ENCODE data around the gene BMPR1A.
"Not testable (repeated sequence)": the region's sequence is repeated elsewhere in the genome, so short reads cannot be mapped to it uniquely, and the experiment has no call there.

BMPR1A gene

DNA sequence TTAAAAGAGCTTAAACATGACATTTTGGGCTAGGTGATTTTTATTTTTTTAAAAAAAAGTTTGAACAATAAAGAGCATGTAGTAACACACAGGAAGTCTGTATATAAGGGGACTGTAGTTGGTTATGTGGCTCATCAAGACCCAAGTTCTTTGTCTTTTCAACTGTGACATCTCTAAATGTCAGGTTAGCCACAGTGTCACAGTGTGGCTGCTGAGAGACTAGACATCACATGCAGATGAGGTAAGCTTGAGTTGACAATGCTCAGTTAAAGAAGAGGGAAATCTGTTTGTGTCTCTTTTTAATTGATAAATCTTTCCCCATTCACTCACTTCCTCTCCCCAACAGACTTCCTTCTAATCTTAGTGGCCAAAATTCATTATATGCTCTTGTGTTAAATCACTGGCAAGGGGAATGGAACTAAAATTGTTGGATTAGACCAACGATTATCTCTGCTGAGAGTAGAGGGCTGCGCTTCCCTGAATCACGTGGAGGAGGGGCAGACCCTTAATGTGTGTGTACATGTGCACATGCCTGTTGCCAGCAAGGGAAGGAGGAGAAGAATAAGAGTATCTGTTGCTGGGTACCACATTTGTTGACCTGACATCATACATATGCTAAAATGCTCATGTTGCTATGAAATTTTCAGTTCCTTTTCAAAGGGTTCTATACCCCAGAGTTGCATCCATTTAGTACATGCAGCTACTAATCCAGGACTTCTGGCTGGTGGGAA lies 122.7 kb downstream of the BMPR1A start:
- no peak for DNase-seq (ENCODE audit: low read depth, low spot score)

DNA sequence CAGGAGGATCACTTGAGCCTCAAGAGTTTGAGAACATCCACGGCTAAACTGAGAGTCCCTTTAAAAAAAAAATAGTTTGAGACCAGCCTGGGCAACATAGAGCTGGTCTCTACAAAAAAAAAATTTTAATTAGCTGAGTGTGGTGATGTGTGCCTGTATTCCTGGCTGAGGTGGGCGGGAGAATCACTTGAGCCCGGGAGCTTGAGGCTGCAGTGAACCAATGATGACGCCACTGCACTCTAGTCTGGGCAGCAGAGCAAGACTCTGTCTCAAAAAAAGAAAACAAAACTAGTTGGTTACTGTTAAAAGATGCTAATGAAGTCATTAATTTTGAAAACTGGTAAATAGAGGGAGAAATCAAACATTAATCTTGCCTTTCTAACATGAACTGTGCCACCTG lies 124.6 kb downstream of the BMPR1A start:
- DNase-seq (ENCODE audit: low read depth, low spot score): no peak

GRCh38 chr10:86888585-86889381 lies 132.4 kb downstream of the BMPR1A start:
- no peak for DNase-seq (ENCODE audit: low read depth, low spot score)

DNA sequence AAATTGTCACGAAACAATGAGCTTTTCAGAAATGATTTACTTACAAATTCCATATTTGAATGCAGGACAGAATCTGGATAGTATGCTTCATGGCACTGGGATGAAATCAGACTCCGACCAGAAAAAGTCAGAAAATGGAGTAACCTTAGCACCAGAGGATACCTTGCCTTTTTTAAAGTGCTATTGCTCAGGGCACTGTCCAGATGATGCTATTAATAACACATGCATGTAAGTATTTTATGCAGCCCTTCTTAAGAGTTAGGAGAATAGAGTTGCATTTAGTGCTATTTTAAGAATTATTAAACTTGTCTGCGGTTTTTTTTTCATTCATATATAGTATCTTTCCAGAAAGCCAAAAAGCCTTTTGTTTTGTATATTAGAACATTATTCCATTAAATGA lies 133.6 kb downstream of the BMPR1A start:
- no peak for DNase-seq (ENCODE audit: low read depth, low spot score)

DNA sequence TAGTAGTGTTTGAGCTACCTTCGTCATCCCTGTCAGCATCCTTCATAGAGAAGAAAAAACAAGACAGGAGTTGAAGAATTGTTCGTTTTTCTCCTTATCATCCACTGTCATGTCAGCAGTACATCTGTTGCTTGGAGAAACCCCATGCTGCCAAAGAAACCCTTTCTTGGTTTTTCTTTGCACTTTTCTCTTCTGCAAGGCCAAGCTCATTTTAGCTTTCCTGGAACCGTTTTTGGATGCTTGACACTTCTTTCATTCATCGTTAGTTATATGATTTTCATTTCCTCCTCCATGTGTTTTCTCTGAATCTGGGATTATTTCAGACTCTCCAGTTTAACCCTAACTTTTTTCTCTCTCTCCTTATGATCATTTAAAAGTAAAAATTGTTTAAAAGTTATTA lies 142.1 kb downstream of the BMPR1A start:
- no peak for DNase-seq (ENCODE audit: low read depth, low spot score)

DNA sequence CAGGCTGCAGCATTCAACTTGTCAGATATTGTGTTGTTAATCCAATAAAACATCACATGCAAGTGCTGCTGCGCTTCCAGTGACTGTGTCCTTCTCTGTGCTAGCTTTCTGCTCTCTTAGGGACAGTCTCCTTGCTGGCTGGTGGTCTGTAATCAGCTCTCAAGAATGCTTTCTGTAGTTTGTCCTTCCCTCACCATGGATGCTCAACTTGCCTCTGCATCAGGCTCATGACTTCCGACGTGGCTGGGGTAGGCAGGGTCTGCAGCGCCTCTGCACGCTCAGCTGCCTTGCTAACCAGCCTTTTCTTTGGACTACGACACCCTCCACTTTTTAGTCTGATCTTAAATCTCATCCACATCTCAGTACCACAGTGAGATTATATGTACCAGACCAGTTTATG lies 142.7 kb downstream of the BMPR1A start:
- DNase-seq (ENCODE audit: low read depth, low spot score): no peak

DNA sequence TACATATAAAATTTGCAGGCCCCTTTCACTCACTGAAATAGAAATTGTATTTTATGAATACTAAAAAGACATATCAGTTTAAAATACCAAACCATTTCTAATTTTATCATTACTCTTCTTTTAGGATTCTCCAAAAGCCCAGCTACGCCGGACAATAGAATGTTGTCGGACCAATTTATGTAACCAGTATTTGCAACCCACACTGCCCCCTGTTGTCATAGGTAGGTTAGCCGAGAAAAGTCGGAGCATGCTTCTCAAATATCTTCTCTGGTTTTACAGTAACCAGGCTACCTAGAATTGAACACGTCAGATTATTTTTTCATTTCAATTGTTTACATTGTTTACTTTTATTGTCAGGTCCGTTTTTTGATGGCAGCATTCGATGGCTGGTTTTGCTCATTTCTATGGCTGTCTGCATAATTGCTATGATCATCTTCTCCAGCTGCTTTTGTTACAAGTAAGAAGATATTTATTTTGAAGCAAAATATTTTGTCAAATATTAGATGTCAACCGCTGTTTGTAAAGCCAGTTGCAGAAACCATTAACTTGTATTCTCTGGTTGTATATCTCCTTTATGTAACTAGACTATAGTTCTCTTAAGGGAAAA lies 143.4 kb downstream of the BMPR1A start:
- DNase-seq (ENCODE audit: low read depth, low spot score): no peak

DNA sequence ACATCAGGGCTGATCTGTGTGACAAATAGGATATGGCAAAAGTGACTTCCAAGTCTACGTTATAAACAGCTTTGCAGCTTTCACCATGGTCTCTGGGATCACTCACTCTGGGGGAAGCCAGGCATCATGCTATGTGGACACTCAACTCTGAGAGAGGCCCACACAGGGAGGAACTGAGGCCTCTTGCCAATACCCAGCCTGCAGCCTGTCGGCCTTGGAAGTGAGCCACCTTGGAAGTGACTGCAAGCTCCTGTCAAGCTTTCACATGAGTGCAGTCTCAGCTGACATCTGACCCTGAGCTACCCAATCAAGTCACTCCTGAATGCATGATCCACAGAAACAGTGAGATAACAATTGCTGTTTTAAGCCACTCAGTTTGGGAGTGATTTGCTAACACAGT lies 144.5 kb downstream of the BMPR1A start:
- no peak for DNase-seq (ENCODE audit: low read depth, low spot score)

- DNase-seq (ENCODE audit: low read depth, low spot score): no peak
These were observed 148.2 kb downstream of the BMPR1A start for GRCh38 chr10:86904600-86904999.

DNA sequence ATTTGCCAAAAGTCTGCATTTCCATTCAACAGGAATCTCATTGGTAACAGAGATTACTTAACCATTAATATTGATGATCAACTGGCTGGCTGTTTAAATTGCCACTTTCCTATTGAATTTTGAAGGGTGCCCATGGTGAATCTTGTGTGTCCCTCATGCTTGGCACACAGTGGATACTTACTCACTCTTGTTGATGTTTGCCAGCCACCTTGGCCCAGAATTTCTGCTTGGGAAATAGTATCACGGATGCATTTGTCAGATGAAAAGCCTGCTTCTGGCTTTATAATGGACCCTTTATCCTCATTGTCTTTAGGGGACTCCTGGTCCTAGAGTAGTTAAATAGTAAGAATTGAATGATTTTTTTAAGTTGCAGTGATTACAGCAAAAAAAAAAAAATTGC lies 149.0 kb downstream of the BMPR1A start:
- no peak for DNase-seq (ENCODE audit: low read depth, low spot score)

- DNase-seq (ENCODE audit: low read depth, low spot score): no peak
These were observed 158.3 kb downstream of the BMPR1A start for GRCh38 chr10:86914734-86915133.

GRCh38 chr10:86918022-86918471 lies 161.6 kb downstream of the BMPR1A start:
- no peak for DNase-seq (ENCODE audit: low read depth, low spot score)

DNA sequence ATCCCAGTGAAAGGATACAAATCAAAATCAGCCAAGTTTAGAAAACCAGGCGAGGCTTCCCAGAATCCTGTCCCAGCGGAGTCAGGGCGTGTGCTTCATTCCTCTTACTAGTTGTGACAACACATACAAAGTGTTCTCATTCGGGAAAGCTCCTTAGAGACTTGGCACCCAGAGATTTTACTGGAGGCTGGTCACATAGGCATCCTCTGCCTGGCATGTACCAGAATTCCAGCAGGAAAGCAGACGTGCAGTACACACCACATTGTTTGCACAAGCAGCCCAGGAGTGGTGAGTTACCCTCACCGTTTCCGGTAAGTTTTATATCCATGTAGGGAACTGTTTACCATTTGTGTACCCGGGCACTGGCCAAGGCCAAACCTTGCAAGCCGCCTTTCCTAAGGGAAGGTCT lies 166.1 kb downstream of the BMPR1A start:
- no peak for DNase-seq (ENCODE audit: low read depth, low spot score)

GRCh38 chr10:86929468-86930380 lies 173.3 kb downstream of the BMPR1A start:
- DNase-seq (ENCODE audit: low read depth, low spot score): no peak

DNA sequence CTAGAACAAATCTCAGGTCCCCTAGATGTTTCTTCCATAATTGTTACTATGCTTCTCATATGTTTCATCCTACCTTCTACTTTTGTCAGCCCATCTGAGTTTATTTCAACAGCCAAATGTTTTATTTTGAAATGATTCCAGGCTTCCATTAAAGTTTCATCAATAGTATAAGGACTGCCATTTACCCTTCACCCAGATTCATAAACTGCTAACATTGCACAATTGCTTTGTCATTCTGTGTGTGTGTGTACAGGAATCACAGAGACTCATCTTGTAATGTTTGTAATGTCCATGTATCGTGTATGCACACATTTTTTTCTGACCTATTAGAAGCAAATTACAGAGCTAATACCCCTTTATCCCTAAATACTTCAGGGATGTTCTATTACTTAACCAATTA lies 175.5 kb downstream of the BMPR1A start:
- no peak for DNase-seq (ENCODE audit: low read depth, low spot score)

DNA sequence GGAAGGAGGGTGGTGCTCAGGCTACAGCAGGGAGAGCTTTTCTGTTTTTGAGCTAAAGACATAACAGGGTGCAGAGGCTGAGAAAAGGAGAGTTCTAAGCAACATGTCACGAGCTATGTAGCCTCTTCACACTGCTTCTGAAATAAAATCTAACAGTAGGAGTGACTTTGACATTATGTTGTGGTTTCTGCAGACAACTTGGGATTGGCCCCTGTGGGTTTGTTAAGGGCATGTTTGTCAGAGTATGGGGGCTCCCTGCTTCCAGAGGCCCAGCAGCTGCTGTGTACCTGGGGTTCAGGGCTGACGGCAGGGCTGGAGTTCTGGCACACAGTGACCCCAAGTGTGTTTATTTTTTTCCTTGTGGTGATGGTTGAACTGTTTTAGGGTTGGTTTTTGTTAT lies 176.3 kb downstream of the BMPR1A start:
- DNase-seq (ENCODE audit: low read depth, low spot score): no peak

GRCh38 chr10:86934162-86934711 lies 177.8 kb downstream of the BMPR1A start:
- not testable (repeated sequence) for DNase-seq (ENCODE audit: low read depth, low spot score)

DNA sequence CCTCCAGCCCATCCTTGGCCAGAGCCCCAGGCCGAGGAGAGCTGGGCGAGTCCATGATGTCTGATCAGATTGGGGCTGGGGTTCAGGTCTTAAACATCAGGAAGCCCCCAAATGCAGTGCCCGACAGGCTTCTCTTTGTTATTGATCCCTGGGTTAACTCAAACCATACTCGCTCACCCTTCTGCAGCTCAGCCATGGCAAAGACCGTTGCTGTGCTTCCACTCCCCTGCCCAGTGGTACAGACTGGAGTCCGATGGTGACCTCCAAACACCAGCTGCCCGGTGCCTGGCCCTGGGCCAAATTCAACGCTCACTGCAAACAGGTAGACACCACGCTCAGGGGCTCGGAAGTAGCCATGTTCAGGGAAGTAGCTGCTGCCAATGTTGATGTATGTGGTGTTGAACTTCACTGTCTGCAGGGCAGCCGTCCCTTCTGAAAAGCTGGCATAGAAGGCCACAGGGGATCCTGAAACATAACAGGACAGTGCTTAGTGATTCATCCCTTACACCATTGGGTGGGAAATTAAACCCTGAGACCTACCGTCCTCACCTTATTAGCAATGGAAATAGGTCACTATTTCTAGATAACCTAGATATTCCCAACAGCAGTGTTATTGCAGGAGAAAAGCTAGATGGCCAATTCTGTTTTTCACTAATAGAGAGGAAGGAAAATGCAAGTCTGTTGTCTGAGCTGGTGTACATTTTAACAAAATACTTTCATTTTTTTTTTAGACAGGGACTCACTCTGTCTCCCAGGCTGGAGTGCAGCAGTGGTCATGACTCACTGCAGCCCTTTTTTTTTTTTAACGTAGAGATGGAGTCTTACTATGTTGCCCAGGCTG lies 180.5 kb downstream of the BMPR1A start:
- DNase-seq (ENCODE audit: low read depth, low spot score): no peak

DNA sequence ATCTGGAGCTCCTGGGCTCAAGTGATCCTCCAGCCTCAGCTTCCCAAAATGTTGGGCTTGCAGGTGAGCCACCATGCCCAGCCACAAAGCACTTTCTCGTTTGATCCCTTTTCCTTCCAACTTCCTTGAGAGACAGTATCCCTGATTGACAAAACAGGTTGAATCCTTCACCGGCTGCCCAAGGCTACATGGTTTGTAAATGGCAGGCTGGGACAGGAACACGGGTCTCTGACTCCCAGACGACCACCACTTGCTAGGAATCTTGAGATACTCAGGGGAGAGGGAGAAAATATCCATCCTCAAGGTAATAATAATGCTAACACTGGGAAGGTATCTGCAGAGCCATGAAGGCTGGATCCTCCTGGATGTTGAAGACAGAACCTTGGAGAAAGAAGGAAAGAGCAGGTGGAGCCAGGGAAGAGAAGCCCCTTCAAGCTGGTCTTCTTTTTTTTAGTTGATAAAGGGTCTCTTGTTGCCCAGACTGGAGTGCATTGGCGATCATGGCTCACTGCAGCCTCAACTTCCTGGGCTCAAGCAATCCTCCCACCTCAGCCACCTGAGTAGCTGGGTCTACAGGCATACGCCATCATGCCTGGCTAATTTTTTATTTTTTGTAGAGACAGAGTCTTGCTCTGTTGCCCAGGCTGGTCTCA lies 181.2 kb downstream of the BMPR1A start:
- DNase-seq (ENCODE audit: low read depth, low spot score): no peak

- DNase-seq (ENCODE audit: low read depth, low spot score): no peak
These were observed 181.8 kb downstream of the BMPR1A start for GRCh38 chr10:86938260-86938659.

All from activated naive CD8-positive, alpha-beta T cell treated with anti-CD3 and anti-CD28 coated beads, Interleukin-2, amount 50 U/mL, for 16 hours (primary cell).